Stimulated activated CD4-positive, alpha-beta T cell treated with anti-CD3 and anti-CD28 coated beads, Interleukin-4, amount 100 ng/mL, for 1 hour (primary cell): ENCODE measurements around the gene CAMTA1.

ENCODE experiments used
- DNase-seq: peaks from one replicate; pipeline ENCODE4 v3.0.0-alpha.2; 2020

CAMTA1 gene

GRCh38 chr1:7535934-7536878 is 751.0 kb downstream of the CAMTA1 start:
- no peak for DNase-seq

GRCh38 chr1:7536891-7537591 is 751.8 kb downstream of the CAMTA1 start:
- no peak for DNase-seq

- no peak for DNase-seq
Measured at GRCh38 chr1:7538033-7538432, 752.8 kb downstream of the CAMTA1 start.

GRCh38 chr1:7538849-7539768 is 753.9 kb downstream of the CAMTA1 start:
- no peak for DNase-seq

- DNase-seq: no peak
Measured at GRCh38 chr1:7539769-7540175, 754.5 kb downstream of the CAMTA1 start.

GRCh38 chr1:7540816-7541215 is 755.6 kb downstream of the CAMTA1 start:
- DNase-seq: no peak

GRCh38 chr1:7541629-7542028 is 756.4 kb downstream of the CAMTA1 start:
- no peak for DNase-seq

GRCh38 chr1:7543718-7544090 is 758.5 kb downstream of the CAMTA1 start:
- no peak for DNase-seq

- no peak for DNase-seq
Measured at GRCh38 chr1:7549277-7550161, 764.3 kb downstream of the CAMTA1 start.

- no peak for DNase-seq
Measured at GRCh38 chr1:7550261-7550865, 765.1 kb downstream of the CAMTA1 start.

- DNase-seq: no peak
Measured at GRCh38 chr1:7550981-7551380, 765.7 kb downstream of the CAMTA1 start.

GRCh38 chr1:7551442-7551841 is 766.2 kb downstream of the CAMTA1 start:
- DNase-seq: no peak

GRCh38 chr1:7552402-7552801 is 767.1 kb downstream of the CAMTA1 start:
- no peak for DNase-seq

GRCh38 chr1:7553042-7553690 is 767.9 kb downstream of the CAMTA1 start:
- no peak for DNase-seq

- no peak for DNase-seq
Measured at GRCh38 chr1:7554385-7555235, 769.4 kb downstream of the CAMTA1 start.

- no peak for DNase-seq
Measured at GRCh38 chr1:7555391-7556185, 770.3 kb downstream of the CAMTA1 start.

GRCh38 chr1:7557301-7557891 is 772.1 kb downstream of the CAMTA1 start:
- no peak for DNase-seq

GRCh38 chr1:7558041-7558461 is 772.8 kb downstream of the CAMTA1 start:
- no peak for DNase-seq

GRCh38 chr1:7558481-7558880 is 773.2 kb downstream of the CAMTA1 start:
- DNase-seq: no peak
